ENCODE data around the gene CTDSP1. TPM values are rescaled to one million over a fixed set of nuclear protein-coding genes. Genes with fewer than 3 reads are reported as not detected.

The CTDSP1 gene
- total and polyA plus RNA-seq, 10 donors = 65.6 to 184 (median 135) TPM

GRCh38 chr2:218401890-218402289 is 2.2 kb downstream of the CTDSP1 start:
- peak; percentile 81 for DNase-seq
- no peaks in the 10 kb centered on the region for H3K9me3 ChIP-seq
- peak overlapping the region; percentile 22 to 100 (median 99) for H3K27ac ChIP-seq
- intact Hi-C loops (cut with DNase I; ENCODE audit: low total_unique reads) = loop anchor here (10.0 kb wide), 1 partner anchor 163 kb away; the partner anchor contains the start of genes CNOT9 and USP37
- peak overlapping the region in 7 of 8 donors; percentile 78 to 99 (median 97) for H3K4me3 ChIP-seq
- no peaks in the 10 kb centered on the region for H3K27me3 ChIP-seq (replicated peaks in 1 of 7)
- H3K4me1 ChIP-seq = peaks cover 33 to 90% (median 85%) of the 10 kb centered on the region in 6 donors
- WGBS, 5 donors = 29 to 67% (median 64%) methylated on average over 3 to 9 of the region's 9 CpGs
- H3K36me3 ChIP-seq = peaks cover 0 to 45% (median 38%) of the 10 kb centered on the region in 6 donors
- TF ChIP-seq CTCF (IDR thresholded peaks at IDR 0.05 in 8 of 11, conservative IDR thresholded peaks at IDR 0.05 in 3 of 11) (no peak), POLR2AphosphoS5 (IDR thresholded peaks at IDR 0.05) (peak in 1 of 3 donors; percentile 50), POLR2A (IDR thresholded peaks at IDR 0.05) (no peak)

- Histone ChIP-seq H3K4me1 (peaks cover 39 to 90% (median 85%) of the 10 kb centered on the region in 6 donors), H3K4me3 (peak overlapping the region in 5 of 8 donors; percentile 78 to 99 (median 97)), H3K36me3 (peaks cover 0 to 45% (median 38%) of the 10 kb centered on the region in 6 donors), H3K9me3 (no peaks in the 10 kb centered on the region), H3K27ac (peak overlapping the region in 7 of 8 donors; percentile 3 to 100 (median 98)), H3K27me3 (replicated peaks in 1 of 7) (no peaks in the 10 kb centered on the region)
- TF ChIP-seq POLR2AphosphoS5 (IDR thresholded peaks at IDR 0.05) (peak in 1 of 3 donors; percentile 6), POLR2A (IDR thresholded peaks at IDR 0.05) (no peak)
- intact Hi-C loops (cut with DNase I; ENCODE audit: low total_unique reads) = loop anchor here (10.0 kb wide), 1 partner anchor 162 kb away; the partner anchor contains the start of genes CNOT9 and USP37
- 72 to 85% (median 82%) methylated on average over 8 of the region's 8 CpGs for WGBS, 5 donors
- no peak for DNase-seq
These were observed 2.8 kb downstream of the CTDSP1 start for GRCh38 chr2:218402491-218402901.

GRCh38 chr2:218402911-218403411 is 3.3 kb downstream of the CTDSP1 start:
- peak overlapping the region in 1 of 8 donors; percentile 99 for H3K4me3 ChIP-seq
- intact Hi-C loops (cut with DNase I; ENCODE audit: low total_unique reads) = loop anchor here (10.0 kb wide), 1 partner anchor 162 kb away; the partner anchor contains the start of genes CNOT9 and USP37
- DNase-seq = no peak
- no peaks in the 10 kb centered on the region for H3K9me3 ChIP-seq
- 76 to 91% (median 84%) methylated on average over 12 to 26 of the region's 26 CpGs for WGBS, 5 donors
- H3K27ac ChIP-seq = peak overlapping the region in 6 of 8 donors; percentile 3 to 100 (median 98)
- H3K4me1 ChIP-seq = peaks cover 42 to 90% (median 85%) of the 10 kb centered on the region in 6 donors
- H3K36me3 ChIP-seq = peaks cover 0 to 45% (median 38%) of the 10 kb centered on the region in 6 donors
- H3K27me3 ChIP-seq (replicated peaks in 1 of 7) = no peaks in the 10 kb centered on the region
- TF ChIP-seq POLR2A (IDR thresholded peaks at IDR 0.05) (no peak), POLR2AphosphoS5 (IDR thresholded peaks at IDR 0.05) (peak in 1 of 3 donors; percentile 56)

GRCh38 chr2:218403810-218404209 is 4.1 kb downstream of the CTDSP1 start:
- Histone ChIP-seq H3K27ac (peak overlapping the region in 5 of 8 donors; percentile 15 to 100 (median 98)), H3K4me3 (no peak overlapping the region), H3K27me3 (replicated peaks in 1 of 7) (no peaks in the 10 kb centered on the region), H3K4me1 (peaks cover 42 to 85% (median 79%) of the 10 kb centered on the region in 6 donors), H3K9me3 (no peaks in the 10 kb centered on the region), H3K36me3 (peaks cover 0 to 45% (median 38%) of the 10 kb centered on the region in 6 donors)
- WGBS, 5 donors = 76 to 85% (median 81%) methylated on average over 7 of the region's 7 CpGs
- no peak for DNase-seq
- intact Hi-C loops (cut with DNase I; ENCODE audit: low total_unique reads) = loop anchor here (10.0 kb wide), 1 partner anchor 161 kb away; the partner anchor contains the start of genes CNOT9 and USP37
- TF ChIP-seq POLR2AphosphoS5 (IDR thresholded peaks at IDR 0.05) (no peak), CTCF (IDR thresholded peaks at IDR 0.05 in 8 of 11, conservative IDR thresholded peaks at IDR 0.05 in 3 of 11) (no peak), POLR2A (IDR thresholded peaks at IDR 0.05) (no peak)

All from spleen (tissue), 11 donors.